GM18517 (cell line): ENCODE data around the gene TRIM24.
"Not testable (repeated sequence)": the region's sequence is repeated elsewhere in the genome, so short reads cannot be mapped to it uniquely, and the experiment has no call there.

Experiments used
- ATAC-seq: cut with Tn5 transposase; IDR thresholded peaks from one replicate; pipeline ENCODE4 v1.9.1; 2021; ENCODE audit warnings: mild to moderate bottlenecking, moderate library complexity; ENCODE audit not compliant: unreplicated experiment

The TRIM24 gene

DNA sequence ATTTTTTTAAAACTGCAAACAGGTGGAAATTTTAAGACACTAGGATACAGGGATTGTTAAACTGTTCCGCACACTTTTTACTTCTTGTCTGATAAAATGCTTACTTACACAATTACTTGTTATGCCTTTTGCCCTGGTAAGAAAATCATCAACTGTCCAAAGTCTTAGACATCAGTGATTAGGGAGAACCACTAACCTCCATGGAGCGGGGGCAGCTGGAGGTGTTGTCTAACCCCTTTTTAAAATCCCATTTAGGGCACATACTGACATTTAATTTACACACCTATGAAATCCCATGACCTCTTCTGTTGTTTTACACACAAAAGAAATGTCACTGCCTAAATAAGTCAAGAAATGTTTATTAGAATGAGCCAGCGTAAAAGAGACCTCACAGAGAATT, 65.7 kb downstream of the TRIM24 start:
- no peak for ATAC-seq

DNA sequence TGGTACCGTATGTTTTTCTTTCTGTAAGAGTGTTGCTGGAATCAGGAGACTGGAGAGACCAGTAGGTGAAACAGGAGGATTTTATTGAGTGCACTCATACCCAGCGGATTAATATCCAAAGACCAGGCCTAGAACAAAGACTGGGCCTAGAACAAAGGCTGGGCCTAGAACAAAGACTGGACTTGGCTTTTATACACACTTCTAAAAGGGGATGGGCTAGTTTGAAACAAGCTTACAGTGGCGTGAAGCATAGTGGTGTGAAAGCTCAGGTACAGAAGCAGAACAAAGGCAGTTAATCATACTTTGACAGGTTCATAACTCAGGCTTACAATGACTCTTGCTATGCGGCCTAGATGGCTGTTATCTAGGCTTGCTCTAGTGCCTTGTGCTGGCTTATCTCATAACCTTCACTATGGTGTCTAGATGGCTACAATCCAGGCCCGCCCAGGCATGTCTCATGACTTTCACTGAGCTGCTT, 67.7 kb downstream of the TRIM24 start:
- ATAC-seq, result no peak

DNA sequence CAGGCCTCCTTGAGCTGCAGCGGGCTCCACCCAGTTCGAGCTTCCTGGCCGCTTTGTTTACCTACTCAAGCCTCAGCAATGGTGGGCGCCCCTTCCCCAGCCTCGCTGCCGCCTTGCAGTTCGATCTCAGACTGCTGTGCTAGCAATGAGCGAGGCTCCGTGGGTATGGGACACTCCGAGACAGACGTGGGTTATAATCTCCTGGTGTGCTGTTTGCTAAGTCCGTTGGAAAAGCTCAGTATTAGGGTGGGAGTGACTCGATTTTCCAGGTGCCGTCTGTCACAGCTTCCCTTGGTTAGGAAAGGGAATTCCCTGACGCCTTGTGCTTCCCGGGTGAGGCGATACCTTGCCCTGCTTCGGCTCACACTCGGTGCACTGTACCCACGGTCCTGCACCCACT, 76.8 kb downstream of the TRIM24 start:
- ATAC-seq, result not testable (repeated sequence)

DNA sequence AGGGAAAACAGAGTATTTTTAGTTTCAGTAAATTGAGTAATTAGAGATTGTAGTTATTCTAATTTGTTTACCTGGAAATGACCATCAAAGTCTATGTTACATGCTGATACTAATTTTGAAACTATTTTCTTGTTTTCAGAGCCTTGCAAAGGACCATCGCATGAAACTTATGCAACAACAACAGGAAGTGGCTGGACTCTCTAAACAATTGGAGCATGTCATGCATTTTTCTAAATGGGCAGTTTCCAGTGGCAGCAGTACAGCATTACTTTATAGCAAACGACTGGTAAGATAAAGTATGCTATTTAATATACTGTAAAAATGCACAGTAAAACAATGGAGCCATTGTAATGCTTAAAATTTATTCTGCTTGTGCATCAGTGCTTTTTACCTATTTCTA, 78.5 kb downstream of the TRIM24 start:
- ATAC-seq, result no peak

DNA sequence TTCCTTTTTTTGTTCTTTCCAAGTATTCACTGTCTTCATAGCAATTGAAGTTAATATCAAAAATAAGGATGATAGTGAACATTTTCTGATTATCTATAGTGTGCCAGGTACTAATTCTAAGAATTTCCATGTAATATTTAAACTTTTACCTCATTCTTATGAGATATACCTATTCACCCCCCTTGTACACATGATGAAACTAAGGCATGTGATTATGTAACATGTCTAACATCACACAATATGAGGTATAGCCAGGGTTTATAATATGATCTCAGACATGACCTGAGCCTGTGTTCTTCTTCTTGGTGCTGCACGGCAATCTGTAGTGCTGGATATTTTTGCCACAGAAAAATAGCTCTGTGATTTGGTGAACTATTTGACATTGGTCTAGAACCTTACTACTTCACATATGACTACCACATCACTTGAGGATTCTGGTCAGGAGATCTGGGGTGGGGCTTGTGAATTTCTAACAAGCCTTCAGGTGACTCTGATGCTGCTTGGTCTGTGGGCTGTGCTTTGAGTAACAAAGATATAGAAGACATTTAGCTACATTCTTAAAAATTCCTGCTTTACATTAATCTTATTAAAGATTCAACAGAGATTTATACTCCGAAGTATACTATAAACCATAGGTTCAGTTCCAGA, 79.1 kb downstream of the TRIM24 start:
- no peak for ATAC-seq

DNA sequence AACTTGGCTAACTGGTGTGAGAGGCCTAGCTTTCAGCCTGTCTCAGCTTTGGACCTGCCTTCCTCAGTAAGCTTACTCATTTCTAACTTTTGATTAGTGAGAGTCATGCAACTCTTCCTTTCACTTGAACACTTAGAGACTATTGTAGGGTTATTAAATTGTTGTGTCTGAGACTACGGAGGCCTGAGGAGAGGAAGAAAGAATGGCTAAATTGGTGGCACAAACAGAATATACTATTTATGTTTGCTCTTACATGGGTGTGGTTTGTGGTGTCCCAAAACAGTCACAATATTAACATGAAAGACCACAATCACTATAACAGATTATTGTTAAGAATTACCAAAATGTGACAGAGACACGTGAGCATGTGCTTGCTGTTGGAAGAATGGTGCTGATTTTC, 82.1 kb downstream of the TRIM24 start:
- peak; percentile 90 for ATAC-seq

DNA sequence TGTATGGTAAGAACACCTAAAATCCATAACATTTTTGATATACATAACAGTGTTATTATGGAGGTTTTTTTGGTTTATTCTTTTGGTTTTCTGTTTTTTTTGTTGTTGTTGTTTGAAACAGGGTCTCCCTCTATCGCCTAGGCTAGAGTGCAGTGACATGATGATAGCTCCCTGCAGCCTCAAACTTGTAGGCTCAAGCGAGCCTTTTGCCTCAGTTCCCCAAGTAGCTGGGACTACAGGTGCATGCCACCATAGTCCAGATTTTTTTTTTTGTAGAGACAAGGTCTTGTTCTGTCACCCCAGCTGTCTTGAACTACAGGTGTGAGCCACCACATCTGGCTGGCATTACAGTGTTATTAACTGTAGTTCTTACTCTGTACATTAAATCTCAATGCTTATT, 83.7 kb downstream of the TRIM24 start:
- ATAC-seq, result no peak

DNA sequence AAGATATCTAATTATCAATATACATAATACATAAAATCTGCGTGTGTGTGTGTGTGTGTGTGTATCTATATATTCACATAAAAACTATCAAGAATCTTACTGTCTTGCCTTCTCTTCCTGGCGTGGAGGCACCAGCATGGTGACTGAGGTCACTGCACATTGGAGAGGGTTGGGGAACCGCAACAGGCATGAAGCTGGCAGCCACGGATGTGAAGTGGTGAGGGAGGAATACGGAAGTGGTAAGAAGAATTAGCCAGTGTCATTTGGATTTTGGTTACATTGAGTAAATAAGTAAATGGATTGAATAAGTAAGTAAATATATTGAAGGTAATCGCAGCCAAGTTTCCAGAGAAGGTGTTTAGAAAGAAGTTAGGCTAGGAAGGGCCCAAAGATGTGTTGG, 85.1 kb downstream of the TRIM24 start:
- no peak for ATAC-seq

DNA sequence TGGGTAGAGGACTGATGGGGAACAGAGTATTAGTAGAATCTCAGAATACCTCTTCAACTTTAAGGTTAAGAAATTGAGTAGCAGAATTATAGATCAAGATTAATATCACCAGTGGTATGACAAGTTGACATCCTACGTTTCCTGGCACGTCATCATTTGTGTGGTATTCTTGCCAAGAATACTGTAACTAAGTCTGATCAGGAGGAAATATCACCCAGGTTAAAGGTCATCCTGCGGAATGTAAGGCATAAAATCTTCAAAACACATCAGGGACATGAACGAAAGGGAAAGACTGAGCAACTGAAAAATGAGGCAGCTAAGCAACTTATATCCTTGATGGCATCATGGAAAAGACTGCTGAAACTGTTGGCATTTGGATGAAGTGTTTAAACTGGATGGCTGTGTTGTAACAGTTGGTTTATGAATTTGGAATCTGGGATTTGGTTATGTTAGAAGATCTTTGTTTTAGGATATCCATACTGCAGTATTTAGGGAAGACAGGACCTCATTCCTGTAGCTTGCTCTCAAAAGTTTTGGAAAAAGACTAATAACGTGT, 86.1 kb downstream of the TRIM24 start:
- no peak for ATAC-seq

DNA sequence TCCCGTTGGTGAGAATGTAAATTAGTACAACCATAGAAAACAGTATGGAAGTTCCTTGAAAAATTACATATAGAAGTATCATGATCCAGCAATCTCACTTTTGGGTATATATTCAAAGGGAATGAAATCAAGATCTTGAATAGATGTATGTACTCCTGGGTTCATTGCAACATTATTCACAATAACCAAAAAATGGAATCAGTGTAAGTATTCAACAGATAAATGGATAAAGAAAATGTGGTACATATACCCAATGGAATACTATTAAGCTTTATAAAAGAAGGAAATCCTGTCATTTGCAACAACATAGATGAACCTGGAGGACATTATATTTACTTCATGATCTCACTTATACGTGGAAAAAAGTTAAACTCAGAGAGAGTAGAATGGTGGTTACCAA, 86.8 kb downstream of the TRIM24 start:
- ATAC-seq, result no peak

DNA sequence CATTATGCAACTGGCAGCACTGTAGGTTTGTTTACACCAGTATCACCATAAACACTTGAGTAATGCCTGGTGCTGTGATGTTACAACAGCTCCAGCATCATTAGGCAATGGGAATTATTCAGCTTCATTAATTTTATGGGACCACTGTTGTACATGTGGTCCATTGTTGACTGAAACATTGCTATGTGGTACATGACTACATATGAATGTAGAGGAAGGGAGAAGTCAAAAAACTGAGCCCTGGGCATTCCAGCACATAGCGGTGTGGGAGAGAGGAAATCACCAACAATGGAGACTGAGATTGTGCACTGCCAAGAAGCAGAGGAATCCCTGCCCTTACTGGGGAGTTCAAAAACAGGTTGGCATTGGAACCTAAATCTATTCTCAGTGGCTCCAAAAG, 89.0 kb downstream of the TRIM24 start:
- ATAC-seq, result no peak

DNA sequence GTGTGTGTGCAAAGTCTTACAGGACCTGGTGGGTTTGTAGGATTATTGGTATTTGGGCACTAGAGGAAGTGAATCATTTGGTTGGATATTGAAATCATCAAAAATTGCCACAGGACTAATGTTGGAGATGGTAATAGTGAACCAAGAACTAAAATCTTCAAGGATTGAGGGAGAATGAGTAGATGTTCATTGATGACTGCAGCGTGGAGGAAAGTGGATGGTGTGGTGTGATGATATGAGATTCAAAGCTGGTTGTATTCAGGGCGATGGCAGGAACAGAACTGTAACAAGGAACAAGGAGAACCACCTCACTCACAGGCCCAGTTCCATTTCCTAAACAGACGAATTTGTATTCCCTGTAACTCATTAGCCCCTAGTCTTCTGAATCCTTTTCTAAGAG, 90.3 kb downstream of the TRIM24 start:
- ATAC-seq, result no peak

DNA sequence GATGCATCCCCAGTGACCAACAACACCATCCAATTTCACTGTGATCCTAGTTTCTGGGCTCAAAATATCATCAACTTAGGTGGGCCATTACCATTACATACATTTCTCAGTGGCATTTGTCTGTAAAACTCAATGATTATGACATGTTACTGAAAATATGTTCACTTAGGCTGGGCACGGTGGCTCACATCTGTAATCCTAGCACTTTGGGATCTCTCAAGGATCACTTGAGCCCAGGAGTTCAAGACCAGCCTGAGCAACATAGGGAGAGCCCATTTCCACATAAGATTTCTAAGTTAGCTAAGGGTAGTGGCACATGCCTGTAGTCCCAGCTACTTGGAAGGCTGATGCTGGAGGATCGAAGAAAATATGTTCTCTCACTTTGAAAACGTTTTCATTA, 91.0 kb downstream of the TRIM24 start:
- no peak for ATAC-seq

DNA sequence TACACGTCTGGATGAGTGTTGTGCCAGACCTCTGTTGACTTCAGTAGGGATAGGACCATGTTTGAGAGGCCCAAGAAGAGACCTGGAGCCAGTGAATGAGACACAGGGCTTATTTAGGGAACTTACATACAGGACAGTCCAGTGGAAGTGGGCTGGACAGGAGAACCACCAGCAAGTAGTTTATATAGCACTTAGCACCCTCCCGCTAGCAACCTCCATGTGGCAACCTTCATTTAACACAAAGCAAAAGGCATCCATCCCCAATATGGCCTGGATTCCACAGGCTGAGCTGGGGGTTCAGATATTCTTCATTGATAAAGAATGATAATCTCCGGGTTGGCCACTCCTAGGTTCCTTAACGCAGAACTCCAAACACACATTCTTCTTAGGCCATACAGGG, 93.7 kb downstream of the TRIM24 start:
- ATAC-seq, result no peak

DNA sequence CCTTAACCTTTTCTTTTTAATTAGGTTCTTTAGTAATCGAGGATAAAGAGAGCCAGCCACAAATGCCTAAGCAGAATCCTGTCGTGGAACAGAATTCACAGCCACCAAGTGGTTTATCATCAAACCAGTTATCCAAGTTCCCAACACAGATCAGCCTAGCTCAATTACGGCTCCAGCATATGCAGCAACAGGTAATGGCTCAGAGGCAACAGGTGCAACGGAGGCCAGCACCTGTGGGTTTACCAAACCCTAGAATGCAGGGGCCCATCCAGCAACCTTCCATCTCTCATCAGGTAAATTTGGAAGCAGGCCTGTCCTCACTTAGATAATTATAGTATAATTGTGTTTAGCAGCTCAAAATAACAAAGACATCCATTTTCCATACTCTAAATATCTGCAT, 94.6 kb downstream of the TRIM24 start:
- no peak for ATAC-seq

DNA sequence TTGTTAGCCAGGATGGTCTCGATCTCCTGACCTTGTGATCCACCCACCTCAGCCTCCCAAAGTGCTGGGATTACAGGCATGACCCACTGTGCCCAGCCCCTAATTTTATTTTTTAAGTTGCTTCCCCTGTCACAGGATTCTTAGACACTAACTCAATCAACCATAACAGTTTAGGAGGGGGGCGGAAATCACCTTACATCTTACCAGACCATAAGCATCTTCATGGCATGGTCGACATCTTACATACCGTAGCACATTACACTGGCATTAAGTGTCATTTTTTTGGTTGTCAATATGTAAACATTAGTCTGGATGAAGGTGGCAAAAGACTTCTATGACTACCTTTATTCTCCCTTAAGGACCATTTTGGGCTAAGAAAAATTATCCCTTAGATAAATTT, 95.6 kb downstream of the TRIM24 start:
- no peak for ATAC-seq

DNA sequence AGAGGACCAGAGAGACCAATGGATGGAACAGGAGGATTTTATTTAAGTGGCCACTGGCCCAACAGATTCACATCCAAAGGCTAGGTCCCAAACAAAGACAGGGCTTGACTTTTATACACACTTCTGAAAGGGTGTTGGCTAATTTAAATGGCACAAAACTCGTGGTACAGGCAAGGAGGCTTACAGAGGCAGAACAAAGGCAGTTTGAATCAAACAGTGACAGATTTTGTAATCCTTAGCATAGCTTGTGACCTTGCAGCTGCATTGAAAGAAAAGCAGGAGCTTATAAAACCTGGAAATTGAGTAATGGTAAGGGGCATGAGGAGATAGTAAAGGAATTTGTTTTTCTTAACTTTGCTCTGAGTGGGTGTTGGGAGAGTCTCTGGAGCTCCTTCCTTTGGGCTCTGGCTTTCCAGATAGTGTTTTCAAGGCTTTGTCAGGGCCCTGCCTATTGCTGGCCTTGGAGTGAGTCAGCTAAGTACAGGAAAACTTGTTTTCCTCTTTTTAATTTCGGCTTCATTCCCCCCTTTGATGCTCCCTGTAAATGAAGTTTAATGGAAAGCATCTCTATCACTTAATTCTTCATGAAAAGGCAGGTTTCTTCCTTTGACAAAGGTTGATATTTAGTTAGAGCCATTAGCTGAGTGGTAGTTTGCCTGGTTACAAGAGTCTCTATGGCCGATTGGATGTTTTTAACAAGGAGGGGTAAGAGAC, 96.9 kb downstream of the TRIM24 start:
- no peak for ATAC-seq

DNA sequence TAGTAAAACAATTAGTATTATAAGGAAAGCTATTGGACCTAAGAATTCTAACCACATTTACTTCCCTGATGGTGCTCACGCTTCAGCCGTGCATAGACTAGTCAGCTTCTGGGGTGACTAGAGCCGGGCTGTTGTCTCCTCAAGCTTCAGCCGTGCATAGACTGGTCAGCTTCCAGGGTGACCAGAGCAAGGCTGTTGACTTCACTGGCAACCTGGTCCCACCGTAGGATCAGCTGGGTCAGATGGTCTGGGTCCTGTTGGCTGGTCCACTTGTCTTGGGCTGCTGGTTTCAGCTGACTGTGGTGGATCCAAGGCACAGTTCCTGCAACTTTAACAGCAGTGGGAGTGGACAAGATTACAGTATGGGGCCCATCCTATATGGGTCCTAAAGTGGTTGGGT, 99.4 kb downstream of the TRIM24 start:
- no peak for ATAC-seq

DNA sequence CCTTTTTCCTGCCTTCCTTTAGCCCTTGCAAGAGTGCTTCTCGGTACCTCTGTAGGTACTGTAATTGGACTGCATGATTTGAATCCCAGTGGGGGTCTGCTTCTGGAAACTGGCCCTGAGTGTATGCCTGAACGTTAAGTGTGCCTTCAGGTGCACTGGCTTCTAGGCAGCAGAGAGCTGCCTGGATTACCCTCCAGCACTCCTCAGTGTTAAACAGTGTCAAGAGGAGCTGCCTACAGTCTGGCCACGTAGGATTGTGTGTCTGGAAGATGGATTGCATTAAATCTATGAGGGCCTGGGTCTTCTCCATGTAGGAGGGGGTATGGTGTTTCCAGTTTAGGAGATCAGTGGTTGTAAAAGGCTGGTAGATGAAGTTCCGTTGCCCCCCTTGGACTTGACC, 103.7 kb downstream of the TRIM24 start:
- no peak for ATAC-seq

DNA sequence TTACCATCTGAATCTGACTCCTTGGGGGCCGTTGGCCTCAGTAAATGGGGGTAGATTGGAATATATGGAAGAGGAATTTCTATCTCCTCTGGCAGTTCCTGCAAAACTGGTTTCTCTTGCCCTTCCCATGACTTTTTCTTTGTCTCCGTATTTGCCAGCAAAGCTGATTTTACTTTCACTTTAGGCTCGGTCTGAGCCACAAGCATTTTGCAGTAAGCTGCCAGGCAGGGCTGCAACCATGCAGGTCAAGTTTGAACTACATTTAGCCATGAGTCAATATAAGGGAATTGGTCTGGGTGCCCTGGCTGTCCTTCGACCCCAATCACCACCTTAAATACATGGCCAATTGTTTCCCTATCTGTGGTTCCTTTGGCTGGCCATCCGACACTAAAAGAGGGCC, 104.3 kb downstream of the TRIM24 start:
- no peak for ATAC-seq

DNA sequence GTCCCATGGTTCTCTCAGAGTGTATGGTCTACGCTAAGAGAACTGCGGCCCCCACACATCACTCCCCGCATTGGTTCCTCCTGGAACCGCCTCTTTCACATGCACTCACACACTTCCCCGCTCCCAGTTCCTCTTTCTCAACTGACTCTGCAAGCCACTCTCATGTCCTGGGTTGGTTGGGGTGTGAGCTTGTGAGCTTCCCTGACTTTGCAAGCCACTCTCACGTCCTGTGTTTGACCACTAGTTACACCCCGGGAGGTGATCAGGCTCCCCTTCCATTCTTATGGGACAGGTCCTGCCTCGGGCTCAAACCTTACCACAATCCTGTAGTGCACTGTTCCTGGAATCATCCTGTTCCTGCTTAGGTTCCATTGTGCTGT, 105.0 kb downstream of the TRIM24 start:
- ATAC-seq, result no peak

DNA sequence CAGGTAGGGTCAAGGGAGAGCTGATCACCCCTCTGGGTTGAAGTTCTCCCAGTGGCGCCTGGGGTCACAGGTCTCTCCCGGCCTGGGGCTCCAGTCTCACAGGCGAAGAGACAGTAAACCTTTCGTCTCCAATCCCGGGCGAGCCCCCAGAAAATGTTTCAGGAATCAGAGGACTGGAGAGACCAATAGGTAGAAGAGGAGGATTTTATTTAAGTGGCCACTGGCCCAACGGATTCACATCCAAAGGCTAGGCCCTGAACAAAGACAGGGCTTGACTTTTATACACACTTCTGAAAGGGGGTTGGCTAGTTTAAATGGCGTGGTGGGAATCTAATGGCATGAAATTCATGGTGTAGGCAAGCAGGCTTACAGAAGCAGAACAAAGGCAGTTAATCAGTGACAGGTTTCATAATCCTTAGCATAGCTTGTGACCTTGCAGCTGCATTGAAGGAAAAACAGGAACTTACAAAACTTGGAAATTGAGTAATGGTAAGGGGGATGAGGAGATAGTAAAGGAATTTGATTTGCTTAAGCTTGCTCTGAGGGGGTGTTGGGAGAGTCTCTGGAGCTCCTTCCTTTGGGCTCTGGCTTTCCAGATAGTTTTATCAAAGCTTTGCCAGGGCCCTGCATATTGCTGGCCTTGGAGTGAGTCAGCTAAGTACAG, 105.5 kb downstream of the TRIM24 start:
- ATAC-seq, result no peak
